OCI-LY1 (cell line): ENCODE results near the gene LNP1.

ENCODE experiments used
- H2AFZ ChIP-seq: fragments of 200-600 bp; sonication (generic), shearing (Covaris generic); 2 replicates; pipeline ENCODE4 v1.6.0; 2014; ENCODE audit warnings: antibody characterized with exemption, mild to moderate bottlenecking, low read length
- H3F3A ChIP-seq: fragments of 200-600 bp; sonication (generic), shearing (Covaris generic); 2 replicates; pipeline ENCODE4 v1.6.0; 2014; ENCODE audit warnings: mild to moderate bottlenecking, antibody characterized with exemption, low read length, moderate library complexity; ENCODE audit not compliant: insufficient read depth
- H3K27ac ChIP-seq: fragments of 200-600 bp; sonication (generic); 2 replicates; pipeline ENCODE4 v1.5.1; 2014; ENCODE audit warnings: low read length, mixed run types, mild to moderate bottlenecking, low read depth; ENCODE audit not compliant: poor library complexity, severe bottlenecking
- H3K27me3 ChIP-seq: fragments of 200-600 bp; sonication (generic); 2 replicates; pipeline ENCODE4 v1.6.0; 2014; ENCODE audit warnings: antibody characterized with exemption, mild to moderate bottlenecking, low read length, moderate library complexity; ENCODE audit not compliant: insufficient read depth
- H3K36me3 ChIP-seq: fragments of 200-600 bp; sonication (generic); 2 replicates; pipeline ENCODE4 v1.6.1; 2014; ENCODE audit warnings: mild to moderate bottlenecking, antibody characterized with exemption, low read length, moderate library complexity, mixed read lengths; ENCODE audit not compliant: insufficient read depth
- H3K4me1 ChIP-seq: fragments of 200-600 bp; sonication (generic); 2 replicates; pipeline ENCODE4 v1.5.1; 2014; ENCODE audit warnings: mild to moderate bottlenecking, low read length, moderate library complexity; ENCODE audit not compliant: insufficient read depth, severe bottlenecking
- H3K4me2 ChIP-seq: fragments of 200-600 bp; sonication (generic), shearing (Covaris generic); 2 replicates; pipeline ENCODE4 v1.6.1; 2014; ENCODE audit warnings: low read length
- H3K4me3 ChIP-seq: fragments of 200-600 bp; sonication (generic); 2 replicates; pipeline ENCODE4 v1.5.1; 2014; ENCODE audit warnings: low read length, low read depth, mild to moderate bottlenecking, mixed read lengths; ENCODE audit not compliant: poor library complexity, severe bottlenecking
- H3K79me2 ChIP-seq: fragments of 200-600 bp; shearing (Covaris generic); 2 replicates; pipeline ENCODE4 v1.6.1; 2016; ENCODE audit warnings: mixed run types, low read length, mixed read lengths; ENCODE audit not compliant: insufficient read depth
- H3K9ac ChIP-seq: fragments of 200-600 bp; sonication (generic), shearing (Covaris generic); 2 replicates; pipeline ENCODE4 v1.6.1; 2014; ENCODE audit warnings: mild to moderate bottlenecking, low read length, mixed read lengths
- H3K9me2 ChIP-seq: fragments of 200-600 bp; sonication (generic), shearing (Covaris generic); 2 replicates; pipeline ENCODE4 v1.6.1; 2014; ENCODE audit warnings: low read depth, mild to moderate bottlenecking, low read length, mixed read lengths
- H3K9me3 ChIP-seq: fragments of 200-600 bp; shearing (Covaris generic); 2 replicates; pipeline ENCODE4 v1.6.1; 2014; ENCODE audit warnings: low read length, mixed read lengths
- H4K20me1 ChIP-seq: fragments of 200-600 bp; sonication (generic), shearing (Covaris generic); 2 replicates; pipeline ENCODE4 v1.6.0; 2016; ENCODE audit warnings: mild to moderate bottlenecking, low read length; ENCODE audit not compliant: insufficient read depth
- CTCF ChIP-seq: fragments of 200-600 bp; sonication (generic), shearing (Covaris generic); IDR thresholded peaks from 2 replicates; pipeline ENCODE4 v1.5.1; 2017; ENCODE audit warnings: mild to moderate bottlenecking, antibody characterized with exemption, low read length, moderate library complexity, mixed read lengths
- EZH2 ChIP-seq: fragments of 200-600 bp; sonication (generic), shearing (Covaris generic); IDR thresholded peaks from 2 replicates; pipeline ENCODE4 v1.8.0; 2017; ENCODE audit warnings: borderline replicate concordance, mixed run types, mild to moderate bottlenecking, antibody characterized with exemption, low read length, moderate library complexity, mixed read lengths

The LNP1 gene

GRCh38 chr3:100413613-100414012, 12.3 kb downstream of the LNP1 start:
- Histone ChIP-seq H2AFZ (no peak overlapping the region), H3K79me2 (no peaks in the 10 kb centered on the region), H3K4me3 (no peak overlapping the region), H3K4me1 (no peaks in the 10 kb centered on the region), H3K36me3 (peaks cover 21% of the 10 kb centered on the region), H3K27ac (no peak overlapping the region), H3K9ac (no peak overlapping the region), H3F3A (no peaks in the 10 kb centered on the region), H3K27me3 (no peaks in the 10 kb centered on the region), H3K9me3 (peaks cover 5% of the 10 kb centered on the region; the same call in 1 of the 2 replicates), H4K20me1 (no peaks in the 10 kb centered on the region), H3K9me2 (no peaks in the 10 kb centered on the region), H3K4me2 (no peak overlapping the region)
- TF ChIP-seq EZH2, result no peak
- no peak for TF ChIP-seq CTCF

GRCh38 chr3:100416176-100416575, 14.8 kb downstream of the LNP1 start:
- Histone ChIP-seq H3K36me3 (peaks cover 17% of the 10 kb centered on the region), H3K4me2 (no peak overlapping the region), H2AFZ (no peak overlapping the region), H3K9me2 (no peaks in the 10 kb centered on the region), H3K4me3 (no peak overlapping the region), H3K4me1 (no peaks in the 10 kb centered on the region), H3K9me3 (peaks cover 3% of the 10 kb centered on the region; the same call in 1 of the 2 replicates), H3K79me2 (no peaks in the 10 kb centered on the region), H3K9ac (no peak overlapping the region), H3F3A (no peaks in the 10 kb centered on the region), H3K27me3 (no peaks in the 10 kb centered on the region), H4K20me1 (no peaks in the 10 kb centered on the region), H3K27ac (no peak overlapping the region)
- TF ChIP-seq EZH2, result no peak
- no peak for TF ChIP-seq CTCF

GRCh38 chr3:100416863-100417262, 15.5 kb downstream of the LNP1 start:
- Histone ChIP-seq H3K36me3 (peaks cover 10% of the 10 kb centered on the region), H3K4me3 (no peak overlapping the region), H4K20me1 (no peaks in the 10 kb centered on the region), H3K9ac (no peak overlapping the region), H3F3A (no peaks in the 10 kb centered on the region), H2AFZ (no peak overlapping the region), H3K4me2 (no peak overlapping the region), H3K79me2 (no peaks in the 10 kb centered on the region), H3K9me3 (peaks cover 3% of the 10 kb centered on the region; the same call in 1 of the 2 replicates), H3K27ac (no peak overlapping the region), H3K4me1 (no peaks in the 10 kb centered on the region), H3K9me2 (no peaks in the 10 kb centered on the region), H3K27me3 (no peaks in the 10 kb centered on the region)
- no peak for TF ChIP-seq EZH2
- TF ChIP-seq CTCF, result no peak
